Putamen (tissue), 1 donor: ENCODE data around the gene PRDM10.
"Not testable (repeated sequence)": the region's sequence is repeated elsewhere in the genome, so short reads cannot be mapped to it uniquely, and the experiment has no call there.

Source experiments
- DNase-seq: peaks from one replicate; pipeline ENCODE4 v3.0.0-alpha.2; 2016; ENCODE audit warnings: low spot score

PRDM10 gene

GRCh38 chr11:130002352-130002845, at the start of gene PRDM10:
TSS of gene PRDM10 (minus strand) at chr11:130002835. CDS start at chr11:129960964, 41,871 bp downstream.
- peak; percentile 94 for DNase-seq

GRCh38 chr11:130051082-130051481, 48.4 kb upstream of the PRDM10 start:
- DNase-seq, result no peak

DNA sequence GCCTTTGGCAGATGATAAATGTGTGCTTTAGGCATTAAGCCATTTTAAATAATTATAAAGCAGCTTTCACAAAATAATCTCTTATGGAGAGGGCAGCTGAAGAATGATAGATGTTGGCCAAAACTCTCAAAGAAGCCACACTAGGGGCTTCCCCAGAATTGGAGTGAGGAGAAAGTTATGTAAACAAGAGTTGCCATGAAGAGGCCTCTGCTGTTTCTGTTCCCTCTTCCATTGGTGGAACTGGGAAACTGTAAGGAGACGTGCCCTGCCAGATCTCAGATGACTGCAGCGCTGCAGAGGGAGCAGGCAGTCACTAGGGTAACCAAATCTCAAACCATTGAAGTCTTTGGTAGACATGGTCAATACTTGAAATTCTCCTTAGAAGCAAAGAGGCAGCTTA, 47.6 kb upstream of the PRDM10 start:
- no peak for DNase-seq

GRCh38 chr11:130049328-130049771, 46.7 kb upstream of the PRDM10 start:
- no peak for DNase-seq

DNA sequence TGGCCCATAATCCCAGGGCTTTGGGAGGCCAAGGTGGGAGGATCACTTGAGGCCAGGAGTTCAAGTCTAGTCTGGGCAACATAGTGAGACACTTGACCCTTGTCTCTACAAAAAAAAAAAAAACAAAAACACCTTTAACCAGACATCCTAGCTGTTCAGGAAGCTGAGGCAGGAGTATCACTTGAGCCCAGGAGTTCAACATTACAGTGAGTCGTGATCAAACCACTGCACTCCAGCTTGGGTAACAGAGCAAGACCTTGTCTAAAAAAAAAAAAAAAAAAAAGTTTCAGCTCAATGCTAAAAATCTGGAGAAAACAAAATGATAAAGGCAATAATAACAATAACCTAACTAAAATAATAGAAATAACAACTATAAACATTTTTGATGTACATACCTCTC, 44.5 kb upstream of the PRDM10 start:
- no peak for DNase-seq

DNA sequence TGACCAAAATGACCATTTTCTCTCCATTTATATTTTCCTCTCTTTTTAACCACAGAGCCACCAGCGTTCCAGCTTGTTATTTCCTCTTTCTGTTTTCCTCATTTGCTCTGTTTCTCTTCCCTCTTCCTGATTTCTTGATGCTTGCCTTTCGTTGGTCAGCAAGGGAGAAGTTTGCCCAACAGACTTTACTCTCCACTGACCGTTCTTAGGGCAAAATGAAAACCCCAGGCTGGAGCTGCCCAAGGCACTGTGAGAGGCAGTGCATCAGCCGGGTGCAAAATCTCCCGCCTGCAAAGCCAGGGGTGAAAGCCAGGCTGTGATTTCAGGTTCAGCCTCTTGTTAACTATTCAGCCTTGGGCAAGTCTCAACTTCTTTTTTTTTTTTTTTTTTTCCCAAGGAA, 40.9 kb upstream of the PRDM10 start:
- DNase-seq, result peak; percentile 10

GRCh38 chr11:130042093-130042591, 39.5 kb upstream of the PRDM10 start:
- DNase-seq, result no peak

DNA sequence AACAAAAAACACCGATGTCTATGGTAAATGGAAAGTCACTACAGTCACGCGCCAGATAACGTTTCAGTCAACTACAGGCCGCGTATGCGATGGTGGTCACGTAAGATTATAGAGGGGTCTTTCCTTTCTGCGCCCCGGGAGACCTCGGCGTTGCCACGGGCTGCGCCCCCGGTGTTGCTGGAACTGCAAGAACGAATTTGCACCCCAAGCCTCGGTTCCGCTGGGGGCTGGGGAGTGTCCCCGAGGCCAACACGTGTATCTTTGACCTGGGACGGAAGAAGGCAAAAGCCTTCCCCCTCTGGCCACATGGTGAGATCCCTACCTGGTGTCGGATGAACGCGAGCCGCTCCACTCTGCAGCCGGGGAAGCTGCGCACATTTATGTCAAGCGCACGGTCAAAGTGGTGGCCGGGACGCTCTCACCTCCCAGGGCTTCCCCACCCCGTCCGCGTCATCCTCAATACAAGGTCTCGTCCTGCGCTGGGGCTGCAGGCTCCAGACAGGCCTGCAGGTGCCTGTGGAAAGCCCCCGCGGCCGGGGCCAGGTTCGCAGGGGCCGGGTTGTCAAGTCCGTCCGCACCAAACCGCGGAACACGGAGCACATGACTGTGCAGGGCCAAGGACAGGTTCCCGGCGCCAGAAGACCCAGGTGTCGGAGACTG, 37.8 kb upstream of the PRDM10 start:
- no peak for DNase-seq

- no peak for DNase-seq
These were observed 35.4 kb upstream of the PRDM10 start for GRCh38 chr11:130037881-130038585.

DNA sequence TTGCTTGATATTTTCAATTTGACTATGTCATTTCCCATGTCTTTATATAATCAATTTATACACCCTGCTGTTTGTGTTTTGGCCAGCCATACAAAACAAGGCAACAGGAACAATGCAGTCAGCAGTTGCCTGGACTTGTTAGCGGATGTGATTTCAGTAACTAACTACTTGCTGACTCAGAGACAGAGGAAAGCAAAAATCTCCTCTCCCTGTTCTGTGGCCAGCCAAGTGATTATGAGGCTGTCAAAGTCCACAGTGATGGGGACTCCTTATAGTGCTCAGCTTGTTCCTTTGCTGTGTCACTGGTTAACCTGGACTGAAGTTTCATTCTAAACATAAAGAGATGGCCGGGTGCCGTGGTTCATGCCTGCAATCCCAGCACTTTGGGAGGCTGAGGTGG, 34.4 kb upstream of the PRDM10 start:
- DNase-seq, result no peak

GRCh38 chr11:130034236-130034635, 31.6 kb upstream of the PRDM10 start:
- no peak for DNase-seq

- DNase-seq, result no peak
These were observed 30.3 kb upstream of the PRDM10 start for GRCh38 chr11:130032931-130033330.

DNA sequence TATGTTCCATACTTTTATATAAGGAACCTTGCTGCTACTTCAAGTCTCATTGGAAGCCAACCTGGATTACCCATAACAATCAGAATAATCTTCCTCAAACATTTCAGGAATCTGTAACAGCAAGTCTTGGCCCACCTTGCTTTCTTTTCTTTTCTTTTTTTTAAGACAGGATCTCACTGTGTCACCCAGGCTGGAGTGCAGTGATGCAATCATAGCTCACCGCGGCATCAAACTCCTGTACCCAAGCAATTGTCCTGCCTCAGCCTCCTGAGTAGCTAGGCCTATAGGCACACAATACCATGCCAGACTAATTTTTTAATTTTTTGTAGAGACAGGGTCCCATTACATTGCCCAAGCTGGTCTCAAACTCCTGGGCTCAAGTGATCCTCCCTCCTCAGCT, 29.3 kb upstream of the PRDM10 start:
- DNase-seq, result no peak

- no peak for DNase-seq
These were observed 28.4 kb upstream of the PRDM10 start for GRCh38 chr11:130031056-130031455.

GRCh38 chr11:130029137-130029536, 26.5 kb upstream of the PRDM10 start:
- DNase-seq, result no peak

DNA sequence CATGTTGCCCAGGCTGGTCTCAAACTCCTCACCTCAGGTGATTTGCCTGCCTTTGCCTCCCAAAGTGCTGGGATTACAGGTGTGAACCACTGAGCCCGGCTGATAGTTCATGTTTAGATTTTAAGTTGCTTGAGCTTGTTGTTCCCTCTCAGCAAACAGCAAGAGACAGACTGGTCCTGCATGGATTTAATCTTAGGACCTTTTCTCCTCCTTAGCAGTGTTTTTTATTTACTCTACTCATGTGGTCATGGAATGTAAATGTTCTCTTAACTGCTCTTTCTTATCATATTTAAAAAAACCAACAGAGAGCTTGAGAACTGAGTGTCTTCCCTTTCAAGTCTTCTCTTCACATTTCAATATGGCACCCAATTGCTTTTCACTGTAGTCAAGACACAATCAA, 22.7 kb upstream of the PRDM10 start:
- DNase-seq, result no peak

DNA sequence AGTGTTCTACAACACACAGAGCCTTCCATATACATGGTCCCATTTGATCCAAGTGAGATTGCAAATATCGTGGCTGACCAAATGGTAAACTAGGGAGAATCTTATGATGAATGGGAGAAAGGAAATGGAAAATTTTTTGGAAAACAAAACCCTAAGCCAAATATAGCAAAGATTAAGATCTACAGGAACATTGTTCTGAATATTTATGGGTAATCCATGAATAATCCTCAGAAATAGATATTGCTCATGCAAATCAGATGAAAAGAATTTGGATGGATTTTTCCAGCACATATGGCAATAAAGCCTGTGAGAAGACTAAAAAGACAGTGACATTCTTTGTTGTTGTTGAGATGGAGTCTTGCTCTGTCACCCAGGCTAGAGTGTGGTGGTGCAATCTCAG, 21.7 kb upstream of the PRDM10 start:
- no peak for DNase-seq

DNA sequence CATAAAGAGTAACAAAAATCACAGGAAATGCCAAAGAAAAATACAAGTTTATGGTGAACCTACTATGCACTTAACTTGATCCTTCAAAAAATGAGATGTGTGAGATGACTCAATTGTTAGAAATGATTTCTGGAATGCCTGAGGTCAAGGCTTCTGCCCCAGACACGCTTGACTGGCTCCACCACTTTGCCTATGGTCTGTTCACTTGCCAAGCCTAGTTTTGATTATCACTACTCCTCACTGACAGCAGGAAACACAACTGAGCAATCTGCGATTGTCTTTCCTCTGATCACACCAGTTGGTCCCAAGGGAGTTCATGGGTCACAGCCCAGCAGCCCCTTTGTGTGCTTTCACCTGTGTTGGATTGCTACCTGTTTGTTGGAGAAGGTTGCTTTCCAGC, 20.6 kb upstream of the PRDM10 start:
- DNase-seq, result no peak

GRCh38 chr11:130022799-130023198, 20.2 kb upstream of the PRDM10 start:
- no peak for DNase-seq

DNA sequence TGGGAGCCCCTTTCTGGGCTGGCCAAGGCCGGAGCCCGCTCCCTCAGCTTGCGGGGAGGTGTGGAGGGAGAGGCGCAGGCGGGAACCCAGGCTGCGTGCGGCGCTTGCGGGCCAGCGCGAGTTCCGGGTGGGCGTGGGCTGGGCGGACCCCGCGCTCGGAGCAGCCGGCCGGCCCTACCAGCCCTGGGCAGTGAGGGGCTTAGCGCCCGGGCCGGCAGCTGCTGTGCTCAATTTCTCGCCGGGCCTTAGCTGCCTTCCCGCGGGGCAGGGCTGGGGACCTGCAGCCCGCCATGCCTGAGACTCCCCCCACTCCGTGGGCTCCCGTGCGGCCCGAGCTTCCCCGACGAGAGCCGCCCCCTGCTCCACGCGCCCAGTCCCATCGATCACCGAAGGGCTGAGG, 19.0 kb upstream of the PRDM10 start:
- DNase-seq, result not testable (repeated sequence)

DNA sequence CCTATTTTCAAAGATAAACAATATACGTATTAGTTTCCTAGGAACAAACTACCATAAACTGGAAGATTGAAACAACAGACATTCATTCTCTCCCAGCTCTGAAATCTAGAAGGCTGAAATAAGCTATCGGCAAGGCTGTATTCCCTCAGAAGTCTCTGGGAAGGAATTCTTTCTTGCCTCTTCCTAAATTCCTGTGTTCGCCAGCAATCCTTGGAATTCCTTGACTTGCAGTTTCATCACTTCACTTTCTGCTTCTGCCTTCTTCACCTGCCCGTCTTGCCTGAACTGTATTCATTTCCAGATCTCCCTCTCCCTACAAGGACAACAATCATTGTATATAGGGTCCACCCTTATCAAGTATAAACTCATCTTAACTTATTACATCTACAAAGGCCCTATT, 17.7 kb upstream of the PRDM10 start:
- no peak for DNase-seq

DNA sequence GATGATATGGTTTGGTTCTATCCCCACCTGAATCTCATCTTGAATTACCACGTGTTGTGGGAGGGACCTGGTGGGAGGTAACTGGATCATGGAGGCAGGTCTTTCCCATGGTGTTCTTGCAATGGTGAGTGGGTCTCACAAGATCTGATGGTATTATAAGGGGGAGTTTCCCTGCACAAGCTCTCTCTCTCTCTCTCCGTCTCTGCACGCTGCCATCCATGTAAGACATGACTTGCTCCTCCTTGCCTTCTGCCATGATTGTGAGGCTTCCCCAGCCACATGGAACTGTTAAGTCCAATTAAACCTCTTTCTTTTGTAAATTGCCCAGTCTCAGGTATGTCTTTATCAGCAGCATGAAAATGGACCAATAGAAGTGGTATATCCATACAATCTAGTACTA, 13.2 kb upstream of the PRDM10 start:
- DNase-seq, result not testable (repeated sequence)

DNA sequence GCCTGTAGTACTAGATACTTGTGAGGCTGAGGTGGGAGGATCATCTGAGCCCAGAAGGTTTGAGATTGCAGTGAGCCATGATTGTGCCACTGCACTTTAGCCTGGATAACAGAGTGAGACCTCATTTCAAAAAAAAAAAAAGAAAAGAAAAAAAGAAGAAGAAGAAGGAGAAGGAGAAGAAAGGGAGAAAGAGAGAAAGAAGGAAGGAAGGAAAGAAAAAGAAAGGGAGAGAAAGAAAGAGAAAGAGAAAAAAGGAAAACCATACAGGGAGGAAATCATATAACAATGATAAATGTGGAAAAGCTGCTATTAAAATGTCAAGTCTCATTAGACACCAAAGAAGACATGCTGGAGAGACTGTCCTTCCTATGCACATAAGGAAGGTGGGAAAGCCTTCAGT, 5.7 kb upstream of the PRDM10 start:
- DNase-seq, result no peak
